Thoracic aorta (tissue), 2 donors: ENCODE measurements around the gene SLC16A11. TPM values are rescaled to one million over a fixed set of nuclear protein-coding genes. Genes with fewer than 3 reads are reported as not detected.

ENCODE experiments used
- ATAC-seq: fragments of 150-250 bp; one replicate; pipeline ENCODE4 v1.8.0; 2017; ENCODE audit warnings: low read depth; ENCODE audit not compliant: insufficient number of reproducible peaks, low FRiP score
- DNase-seq: peaks from one replicate; pipeline ENCODE4 v3.0.0-alpha.2; 2020; ENCODE audit warnings: low spot score
- H3K27ac ChIP-seq, 2 donors: fragments of 200-600 bp; sonication (generic); 1 replicate in 1 of 2; 2 replicates in 1 of 2; pipeline ENCODE4 v1.5.1; 2016; ENCODE audit warnings: mild to moderate bottlenecking in 2 of 2, moderate library complexity in 2 of 2
- H3K27me3 ChIP-seq: fragments of 200-600 bp; sonication (generic); replicated peaks from 2 replicates; pipeline ENCODE4 v1.6.0; 2016; ENCODE audit warnings: mild to moderate bottlenecking; ENCODE audit not compliant: insufficient read depth
- H3K36me3 ChIP-seq: fragments of 200-600 bp; sonication (generic); one replicate; pipeline ENCODE4 v1.5.1; 2016
- H3K4me1 ChIP-seq, 2 donors: fragments of 200-600 bp; sonication (generic); 1 replicate in 1 of 2; 2 replicates in 1 of 2; pipeline versions ENCODE4 v1.5.1 to v1.6.0; 2016; ENCODE audit warnings: low read depth in 2 of 2, mild to moderate bottlenecking in 1 of 2; ENCODE audit not compliant: control insufficient read depth in 1 of 2
- H3K4me3 ChIP-seq: fragments of 200-600 bp; sonication (generic); 2 replicates; pipeline ENCODE4 v1.5.1; 2016; ENCODE audit warnings: mild to moderate bottlenecking
- H3K9me3 ChIP-seq: fragments of 200-600 bp; sonication (generic); 2 replicates; pipeline ENCODE4 v1.5.1; 2016
- total RNA-seq, 2 donors: library from RNA; depleted of rRNA; stranded (reverse); fragments of >200 nt; gene quantifications; one replicate each; pipeline versions ENCODE4 v1.1.0 to v1.2.3, GENCODE V29; 2016
- TF ChIP-seq, protein P1 (sequence below): fragments of 200-600 bp; sonication (generic); IDR thresholded peaks from one replicate; pipeline ENCODE4 v1.5.1; 2019; ENCODE audit warnings: antibody characterized with exemption

Gene SLC16A11
- total RNA-seq, 2 donors from 2014 or later: 0.27 TPM; not detected in 1

DNA sequence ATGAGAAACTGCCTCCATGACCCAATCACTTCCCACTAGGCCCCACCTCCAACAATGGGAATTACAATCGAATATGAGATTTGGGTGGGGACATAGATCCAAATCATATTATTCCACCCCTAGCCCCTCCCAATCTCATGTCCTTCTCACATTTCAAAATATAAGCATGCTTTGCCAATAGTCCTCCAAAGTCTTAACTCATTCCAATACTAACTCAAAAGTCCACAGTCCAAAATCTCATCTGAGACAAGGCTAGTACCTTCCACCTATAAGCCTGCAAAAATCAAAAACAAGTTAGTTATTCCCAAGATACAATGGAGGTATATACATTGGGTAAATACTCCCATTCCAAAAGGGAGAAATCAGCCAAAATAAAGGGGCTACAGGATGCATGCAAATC is 23.3 kb upstream of the SLC16A11 start:
- Histone ChIP-seq H3K27me3 (no peaks in the 10 kb centered on the region), H3K27ac (no peak overlapping the region), H3K4me3 (no peak overlapping the region), H3K36me3 (no peaks in the 10 kb centered on the region), H3K4me1 (no peaks in the 10 kb centered on the region), H3K9me3 (peaks cover 12% of the 10 kb centered on the region)
- TF ChIP-seq, protein P1, sequence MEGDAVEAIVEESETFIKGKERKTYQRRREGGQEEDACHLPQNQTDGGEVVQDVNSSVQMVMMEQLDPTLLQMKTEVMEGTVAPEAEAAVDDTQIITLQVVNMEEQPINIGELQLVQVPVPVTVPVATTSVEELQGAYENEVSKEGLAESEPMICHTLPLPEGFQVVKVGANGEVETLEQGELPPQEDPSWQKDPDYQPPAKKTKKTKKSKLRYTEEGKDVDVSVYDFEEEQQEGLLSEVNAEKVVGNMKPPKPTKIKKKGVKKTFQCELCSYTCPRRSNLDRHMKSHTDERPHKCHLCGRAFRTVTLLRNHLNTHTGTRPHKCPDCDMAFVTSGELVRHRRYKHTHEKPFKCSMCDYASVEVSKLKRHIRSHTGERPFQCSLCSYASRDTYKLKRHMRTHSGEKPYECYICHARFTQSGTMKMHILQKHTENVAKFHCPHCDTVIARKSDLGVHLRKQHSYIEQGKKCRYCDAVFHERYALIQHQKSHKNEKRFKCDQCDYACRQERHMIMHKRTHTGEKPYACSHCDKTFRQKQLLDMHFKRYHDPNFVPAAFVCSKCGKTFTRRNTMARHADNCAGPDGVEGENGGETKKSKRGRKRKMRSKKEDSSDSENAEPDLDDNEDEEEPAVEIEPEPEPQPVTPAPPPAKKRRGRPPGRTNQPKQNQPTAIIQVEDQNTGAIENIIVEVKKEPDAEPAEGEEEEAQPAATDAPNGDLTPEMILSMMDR: no peak
- ATAC-seq (no peak), DNase-seq (no peak)

DNA sequence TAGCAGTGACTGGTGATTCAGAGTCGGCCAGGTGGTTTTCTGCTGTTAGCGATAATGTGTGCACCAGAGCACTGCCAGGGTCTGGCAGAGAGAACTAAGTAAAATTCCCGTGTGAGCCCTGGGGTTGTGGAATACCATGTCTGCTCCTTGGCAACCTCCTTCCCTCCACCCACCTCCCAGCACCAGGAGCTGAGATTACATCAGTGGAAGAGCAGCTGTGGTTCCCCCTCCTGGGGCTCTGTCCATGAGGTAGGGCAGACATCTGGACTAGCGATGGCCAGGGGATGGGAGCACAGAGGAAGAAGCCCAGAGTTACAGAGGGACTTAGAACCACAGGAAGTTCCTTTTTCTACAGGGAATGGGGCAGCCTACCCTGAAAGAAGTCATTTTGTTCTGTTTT is 20.4 kb upstream of the SLC16A11 start:
- no peak for ATAC-seq
- Histone ChIP-seq H3K27me3 (no peaks in the 10 kb centered on the region), H3K27ac (no peak overlapping the region), H3K4me1 (no peaks in the 10 kb centered on the region), H3K4me3 (no peak overlapping the region), H3K36me3 (no peaks in the 10 kb centered on the region), H3K9me3 (peaks cover 12% of the 10 kb centered on the region)
- TF ChIP-seq, protein P1: no peak
- no peak for DNase-seq

DNA sequence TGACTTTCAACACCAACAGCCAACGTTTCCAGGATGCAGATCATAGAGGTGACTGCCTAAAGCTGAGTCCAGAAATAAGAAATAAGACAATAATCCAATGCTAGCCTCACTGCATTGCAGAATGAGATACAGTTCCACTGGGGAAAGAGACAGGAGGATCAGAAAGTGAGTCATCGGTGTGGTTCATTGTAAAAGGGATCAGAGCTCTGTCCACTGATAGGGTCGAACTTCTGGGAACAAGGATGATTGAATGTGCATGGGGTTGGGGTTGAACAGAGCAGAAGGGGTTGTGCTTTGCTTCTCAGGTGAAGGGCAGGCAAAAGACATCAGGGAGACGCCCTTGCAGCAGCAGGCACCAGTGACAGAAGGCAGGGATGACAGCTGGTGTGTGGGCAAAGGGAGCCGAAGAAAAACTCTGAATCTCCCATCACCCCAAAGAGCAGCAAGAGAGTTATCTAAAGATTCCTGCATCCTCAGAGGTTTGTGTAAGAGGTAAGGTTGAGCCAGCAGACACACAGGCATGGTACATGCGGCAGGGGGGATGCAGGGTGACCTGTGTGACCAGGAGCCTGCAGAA is 19.7 kb upstream of the SLC16A11 start:
- TF ChIP-seq, protein P1: no peak
- Histone ChIP-seq H3K9me3 (peaks cover 12% of the 10 kb centered on the region), H3K36me3 (no peaks in the 10 kb centered on the region), H3K27ac (no peak overlapping the region), H3K4me1 (no peaks in the 10 kb centered on the region), H3K27me3 (no peaks in the 10 kb centered on the region), H3K4me3 (no peak overlapping the region)
- ATAC-seq (no peak), DNase-seq (no peak)

DNA sequence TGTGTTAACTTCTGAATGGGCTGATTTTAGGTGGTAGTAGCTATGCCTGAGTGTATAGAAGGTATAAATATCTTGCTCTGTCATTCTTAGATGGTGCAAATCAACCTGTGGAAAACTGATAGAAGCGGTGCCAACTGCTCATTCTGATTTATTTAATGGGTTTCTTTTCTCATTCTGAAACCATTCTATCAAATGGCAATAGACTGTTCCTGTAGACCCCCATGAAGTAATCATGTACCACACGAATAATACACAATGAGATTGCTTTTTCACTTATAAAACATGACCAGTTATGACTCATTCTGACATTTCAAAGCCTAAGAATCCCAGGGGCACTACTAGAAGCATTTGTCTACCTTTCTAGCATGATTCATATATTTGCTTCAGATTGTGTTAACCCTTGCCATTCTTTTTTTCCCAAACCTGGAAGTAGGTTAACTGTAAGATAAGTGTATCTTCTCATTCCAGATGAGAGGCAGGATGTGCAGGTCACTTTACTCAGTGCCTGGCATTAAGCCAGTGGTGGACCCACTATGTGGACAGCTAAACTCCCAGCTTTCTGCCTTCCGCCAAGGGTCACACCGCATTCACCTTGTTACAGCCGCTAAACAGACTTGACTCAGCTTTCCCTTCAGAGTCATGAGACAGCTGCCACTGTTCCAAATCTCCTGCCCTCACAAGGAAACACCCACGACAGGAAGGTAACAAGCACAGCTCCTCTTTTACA is 16.4 kb upstream of the SLC16A11 start:
- Histone ChIP-seq H3K9me3 (no peaks in the 10 kb centered on the region), H3K4me3 (no peak overlapping the region), H3K36me3 (no peaks in the 10 kb centered on the region), H3K4me1 (no peaks in the 10 kb centered on the region), H3K27me3 (no peaks in the 10 kb centered on the region), H3K27ac (no peak overlapping the region)
- ATAC-seq (no peak), DNase-seq (no peak)
- TF ChIP-seq, protein P1: no peak

DNA sequence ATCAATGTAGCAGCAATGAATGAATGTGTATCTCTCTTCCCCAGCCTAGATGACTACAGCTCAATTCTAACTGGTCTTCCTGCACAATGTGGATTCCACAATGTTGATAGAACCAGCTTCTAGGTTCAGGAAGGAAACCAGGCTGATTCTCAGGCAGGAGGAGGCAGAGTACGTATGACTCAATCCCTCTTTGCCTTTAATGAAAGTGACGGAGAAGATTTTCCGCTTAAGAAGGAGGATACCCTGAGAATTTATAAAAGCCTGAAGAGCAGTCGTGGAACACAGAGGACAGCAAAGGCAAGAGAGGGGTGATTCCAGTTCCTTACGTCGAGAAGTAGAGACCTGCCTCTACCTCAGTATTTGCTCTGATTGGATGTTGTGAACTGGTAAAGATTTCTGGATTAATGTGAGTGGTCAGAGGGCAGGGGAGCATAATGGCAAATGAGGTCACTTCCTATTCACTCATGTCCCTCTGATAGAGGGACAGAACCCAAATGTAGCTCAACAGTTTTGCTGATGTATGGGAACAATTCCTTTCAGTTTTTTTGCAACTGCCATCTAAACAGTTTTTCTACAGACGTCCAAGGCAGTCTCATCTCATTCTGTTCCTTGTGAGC is 15.0 kb upstream of the SLC16A11 start:
- no peak for ATAC-seq

More for the DNA sequence above, 15.0 kb upstream of the SLC16A11 start:
- TF ChIP-seq, protein P1: no peak
- no peaks in the 10 kb centered on the region for H3K4me1 ChIP-seq
- H3K4me3 ChIP-seq: no peak overlapping the region
- H3K9me3 ChIP-seq: no peaks in the 10 kb centered on the region
- H3K27me3 ChIP-seq: no peaks in the 10 kb centered on the region
- no peak overlapping the region for H3K27ac ChIP-seq
- DNase-seq: no peak
- H3K36me3 ChIP-seq: no peaks in the 10 kb centered on the region
